K562 (cell line): ENCODE data around the gene TPCN1. TPM values are rescaled to one million over a fixed set of nuclear protein-coding genes. Genes with fewer than 3 reads are reported as not detected.

Source experiments
- ATAC-seq: fragments of 200-7000 bp; cut with Tn5 transposase; 3 replicates; pipeline ENCODE4 v1.9.1; 2020; ENCODE audit warnings: moderate library complexity
- BruUV-seq: library from RNA; stranded (reverse); fragments of 400-500 nt; replicated peaks from 2 replicates; lab custom pipeline; 2021; lab: Mats Ljungman, UMichigan
- CTCF ChIA-PET: fragments of 300-600 bp; formaldehyde crosslinking; extraction: SDS; loops from one replicate; lab custom pipeline; 2021; ENCODE audit warnings: low intra/inter-chr PET ratio; lab: Yijun Ruan, JAX
- POLR2A ChIA-PET: fragments of 300-600, 350-650 bp; sonication (Branson Sonifier 250); formaldehyde crosslinking; extraction: SDS; loops from one replicate; lab custom pipeline; 2021; ENCODE audit warnings: antibody characterized with exemption, inconsistent platforms; lab: Yijun Ruan, JAX
- DNase-seq, 4 experiments: peaks; one replicate each; pipeline versions ENCODE4 v3.0.0 to v3.0.0-alpha.2; 2011 to 2018; ENCODE audit warnings: low spot score in 3 of 4, mixed read lengths in 3 of 4; ENCODE audit errors: extremely low read depth in 1 of 4
- FAIRE-seq: peaks from 2 replicates; lab custom pipeline; 2011; peaks lifted over from hg19 to GRCh38; lab: Jason Lieb, UNC
- H2AFZ ChIP-seq: 2 replicates; pipeline ENCODE4 v1.6.0; 2011; ENCODE audit warnings: low read depth, low read length, control low read depth, inconsistent platforms
- H3K27ac ChIP-seq: fragments of 200-600 bp; 3 replicates; pipeline ENCODE4 v1.8.0; 2011; ENCODE audit warnings: low read depth, mild to moderate bottlenecking, control low read depth, inconsistent platforms, low read length, moderate library complexity, mixed read lengths; ENCODE audit errors: extremely low read depth
- H3K27me3 ChIP-seq, 2 experiments: fragments of 300-600 bp in 1 of 2; 2 replicates in 1 of 2; 3 replicates in 1 of 2; pipeline versions ENCODE4 v1.6.0 to v1.8.0; 2011; ENCODE audit warnings: inconsistent platforms in 2 of 2, low read length in 2 of 2, mild to moderate bottlenecking in 1 of 2, mixed read lengths in 1 of 2, moderate library complexity in 1 of 2; ENCODE audit not compliant: control insufficient read depth in 2 of 2, insufficient read depth in 2 of 2
- H3K36me3 ChIP-seq: fragments of 300-600 bp; 3 replicates; pipeline ENCODE4 v1.8.0; 2011; ENCODE audit warnings: mild to moderate bottlenecking, low read length, inconsistent platforms; ENCODE audit not compliant: control insufficient read depth, insufficient read depth
- H3K4me1 ChIP-seq, 2 experiments: fragments of 200-600 bp in 1 of 2; replicated peaks in 1 of 2; 2 replicates in 1 of 2; 3 replicates in 1 of 2; pipeline versions ENCODE4 v1.5.1 to v1.8.0; 2011; ENCODE audit warnings: inconsistent platforms in 2 of 2, low read length in 2 of 2, mild to moderate bottlenecking in 1 of 2, mixed read lengths in 1 of 2, moderate library complexity in 1 of 2; ENCODE audit not compliant: control insufficient read depth in 2 of 2, insufficient read depth in 2 of 2
- H3K4me2 ChIP-seq: 2 replicates; pipeline ENCODE4 v1.6.1; 2011; ENCODE audit warnings: low read length, control low read depth, inconsistent platforms, mixed read lengths; ENCODE audit not compliant: insufficient read depth
- H3K4me3 ChIP-seq: fragments of 200-600 bp; sonication (generic), shearing (Covaris generic); 2 replicates; pipeline ENCODE4 v1.5.1; 2016; ENCODE audit warnings: control low read depth, inconsistent platforms
- H3K79me2 ChIP-seq: fragments of 200-600 bp; 3 replicates; pipeline ENCODE4 v1.8.0; 2011; ENCODE audit warnings: low read length, inconsistent platforms; ENCODE audit not compliant: control insufficient read depth, insufficient read depth
- H3K9ac ChIP-seq, 2 experiments: 2 replicates each; pipeline versions ENCODE4 v1.6.0 to v1.6.1; 2011; ENCODE audit warnings: low read depth in 2 of 2, low read length in 2 of 2, control low read depth in 1 of 2, inconsistent platforms in 1 of 2, mild to moderate bottlenecking in 1 of 2, mixed read lengths in 1 of 2; ENCODE audit not compliant: insufficient read depth in 1 of 2
- H3K9me1 ChIP-seq: one replicate; pipeline ENCODE4 v1.6.0; 2011; ENCODE audit warnings: inconsistent platforms, mild to moderate bottlenecking, low read length, moderate library complexity; ENCODE audit not compliant: control insufficient read depth, insufficient read depth
- H3K9me3 ChIP-seq: replicated peaks from 2 replicates; pipeline ENCODE4 v1.5.1; 2011; ENCODE audit warnings: low read depth, low read length, inconsistent platforms; ENCODE audit not compliant: control insufficient read depth, insufficient read depth
- H4K20me1 ChIP-seq: replicated peaks from 2 replicates; pipeline ENCODE4 v1.6.1; 2011; ENCODE audit warnings: low read length, inconsistent platforms, mixed read lengths; ENCODE audit not compliant: control insufficient read depth, insufficient read depth
- LCOR ChIP-seq: sonication (generic); formaldehyde crosslinking; IDR thresholded peaks from 2 replicates; pipeline ENCODE4 v1.8.0; 2022; ENCODE audit warnings: mild to moderate bottlenecking, missing genetic modification reagents
- NCOR1 ChIP-seq: fragments of 450-650 bp; IDR thresholded peaks from 2 replicates; pipeline ENCODE4 v1.6.1; 2016; ENCODE audit warnings: mild to moderate bottlenecking, moderate library complexity
- POLR2G ChIP-seq: fragments of 200-400 bp; formaldehyde crosslinking; IDR thresholded peaks from 2 replicates; pipeline ENCODE4 v1.6.1; 2017; ENCODE audit warnings: low read depth, mild to moderate bottlenecking, antibody characterized with exemption, low read length, moderate library complexity
- SAP30 ChIP-seq: fragments of 200-600 bp; sonication (generic); IDR thresholded peaks from 2 replicates; pipeline ENCODE4 v1.6.1; 2012; ENCODE audit warnings: borderline replicate concordance, low read depth, mild to moderate bottlenecking, moderate library complexity, low read length, control low read depth, inconsistent platforms; ENCODE audit not compliant: insufficient read depth, poor library complexity, severe bottlenecking
- SMAD3 ChIP-seq: fragments of 450-650 bp; formaldehyde crosslinking; conservative IDR thresholded peaks from 2 replicates; pipeline ENCODE4 v1.4.0; 2020; ENCODE audit warnings: mild to moderate bottlenecking
- ZNF695 ChIP-seq: fragments of 450-650 bp; formaldehyde crosslinking; IDR thresholded peaks from 2 replicates; pipeline ENCODE4 v1.4.0; 2020; ENCODE audit warnings: mild to moderate bottlenecking, moderate library complexity
- WGBS: fragments of 100-300 bp; shearing (Covaris generic); methylation state at CpG from one replicate; pipeline ENCODE4 v1.1.6; 2016; ENCODE audit warnings: low coverage, mixed read lengths; ENCODE audit not compliant: insufficient coverage; ENCODE audit errors: missing lambda C conversion rate; 5-methylcytosine and 5-hydroxymethylcytosine counted together
- in situ Hi-C: fragments of 300-500 bp; cut with MboI; formaldehyde crosslinking; loops from 4 replicates; pipeline ENCODE4 v1.15.0; 2018; ENCODE audit warnings: inconsistent platforms, mixed read lengths
- intact Hi-C: fragments of 100-400 bp; cut with micrococcal nuclease; formaldehyde crosslinking; loops from 2 replicates; pipeline ENCODE4 v1.14.2; 2022
- polyA plus RNA-seq, 8 experiments: library from polyadenylated mRNA; depleted of rRNA in 4 of 8; stranded (reverse) in 5 of 8; unstranded in 3 of 8; fragments of >200 nt; fragmentation: Nextera tagmentation in 2 of 8; fragmentation: Illumina TruSeq in 1 of 8; extraction: Ambion mirVana in 2 of 8; extraction: Trizol in 1 of 8; gene quantifications; 2 replicates each; pipeline versions ENCODE4 v1.2.1 to v1.2.3, GENCODE V29; 2011 to 2014; ENCODE audit warnings: inconsistent platforms in 1 of 8, missing spikeins in 1 of 8
- total RNA-seq, 7 experiments: library from RNA; depleted of rRNA in 6 of 7; stranded (reverse); fragments of >200 nt in 6 of 7; fragmentation: Illumina TruSeq in 2 of 7; extraction: Trizol in 2 of 7; gene quantifications; 2 replicates each; pipeline versions ENCODE4 v1.2.1 to v1.2.3, GENCODE V29; 2011 to 2021; ENCODE audit warnings: low replicate concordance in 1 of 7
- TF ChIP-seq, protein P1 (sequence below): fragments of 450-650 bp; IDR thresholded peaks from 2 replicates; pipeline ENCODE4 v1.6.1; 2016; ENCODE audit warnings: borderline replicate concordance

Gene TPCN1
- total and polyA plus RNA-seq, 9 of the 15 experiments (the other 6 are each of a cell fraction or from before 2014, with no cell fraction given) = 0.80 to 23.8 (median 7.4) TPM

DNA sequence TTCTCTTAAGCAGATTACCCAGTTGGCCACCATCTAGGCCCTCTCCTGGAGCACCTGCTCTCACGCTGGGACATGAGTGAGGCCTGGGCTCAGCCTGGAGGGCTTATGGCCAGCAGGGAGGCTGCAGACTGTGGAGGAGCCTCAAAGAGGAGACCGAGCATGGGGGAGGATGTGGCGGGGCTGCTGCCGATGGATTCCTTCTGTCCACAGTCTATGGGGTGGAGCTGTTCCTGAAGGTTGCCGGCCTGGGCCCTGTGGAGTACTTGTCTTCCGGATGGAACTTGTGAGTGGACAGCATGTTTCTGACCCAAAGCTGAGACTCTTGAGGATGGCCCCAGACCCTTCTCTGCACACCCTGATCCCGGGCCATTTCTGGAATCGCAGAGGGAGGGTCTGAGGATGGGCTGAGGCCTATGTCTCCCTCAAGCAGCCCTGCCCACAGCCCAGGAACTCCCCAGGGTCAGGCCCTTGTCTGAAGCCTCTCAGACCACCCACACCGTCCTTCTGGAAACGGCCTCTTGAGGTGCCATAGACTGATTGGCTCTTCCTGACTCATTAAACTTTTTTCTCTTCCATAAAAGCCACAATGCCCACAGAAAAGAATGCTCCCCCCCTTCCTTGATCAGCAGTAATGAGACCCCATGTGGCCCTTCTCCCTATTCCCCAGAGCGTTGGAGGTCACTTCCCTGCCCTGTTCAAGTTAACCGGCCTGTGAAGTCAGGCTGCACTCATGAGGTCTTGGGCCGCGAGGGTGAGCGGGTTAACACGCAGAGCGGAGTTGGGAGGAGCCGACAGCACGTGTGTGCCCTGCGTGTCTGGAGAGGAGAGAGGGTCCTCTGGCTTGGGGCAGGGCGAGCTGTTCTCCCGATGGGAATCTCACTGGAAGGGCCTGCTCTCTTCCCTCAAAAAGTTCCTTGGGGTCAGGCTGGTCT lies 64.7 kb downstream of the TPCN1 start:
- FAIRE-seq (no peak), ATAC-seq (no peak), DNase-seq (no peak)
- Histone ChIP-seq H3K4me1 (peaks cover 0 to 16% of the 10 kb centered on the region in 2 experiments; a peak in 1 of 5 replicates), H3K27me3 (no peaks in the 10 kb centered on the region), H3K79me2 (no peaks in the 10 kb centered on the region), H3K27ac (no peak overlapping the region), H3K9me1 (no peaks in the 10 kb centered on the region), H3K36me3 (peaks cover 40% of the 10 kb centered on the region; the same call in 1 of the 3 replicates), H4K20me1 (no peaks in the 10 kb centered on the region), H3K9ac (no peak overlapping the region; a peak in 1 of 4 replicates), H3K4me3 (no peak overlapping the region), H3K9me3 (no peaks in the 10 kb centered on the region), H3K4me2 (no peak overlapping the region), H2AFZ (no peak overlapping the region)
- WGBS = 77% methylated on average over 21 of the region's 22 CpGs
- ChIA-PET CTCF (no interaction called here), POLR2A (interaction anchor here (1.1 kb wide), 1 partner anchor 9 kb away, joined by 3 read pairs; no protein-coding TSS in a partner anchor)
- BruUV-seq = no TSS peak
- TF ChIP-seq SAP30 = no peak
- TF ChIP-seq, protein P1, sequence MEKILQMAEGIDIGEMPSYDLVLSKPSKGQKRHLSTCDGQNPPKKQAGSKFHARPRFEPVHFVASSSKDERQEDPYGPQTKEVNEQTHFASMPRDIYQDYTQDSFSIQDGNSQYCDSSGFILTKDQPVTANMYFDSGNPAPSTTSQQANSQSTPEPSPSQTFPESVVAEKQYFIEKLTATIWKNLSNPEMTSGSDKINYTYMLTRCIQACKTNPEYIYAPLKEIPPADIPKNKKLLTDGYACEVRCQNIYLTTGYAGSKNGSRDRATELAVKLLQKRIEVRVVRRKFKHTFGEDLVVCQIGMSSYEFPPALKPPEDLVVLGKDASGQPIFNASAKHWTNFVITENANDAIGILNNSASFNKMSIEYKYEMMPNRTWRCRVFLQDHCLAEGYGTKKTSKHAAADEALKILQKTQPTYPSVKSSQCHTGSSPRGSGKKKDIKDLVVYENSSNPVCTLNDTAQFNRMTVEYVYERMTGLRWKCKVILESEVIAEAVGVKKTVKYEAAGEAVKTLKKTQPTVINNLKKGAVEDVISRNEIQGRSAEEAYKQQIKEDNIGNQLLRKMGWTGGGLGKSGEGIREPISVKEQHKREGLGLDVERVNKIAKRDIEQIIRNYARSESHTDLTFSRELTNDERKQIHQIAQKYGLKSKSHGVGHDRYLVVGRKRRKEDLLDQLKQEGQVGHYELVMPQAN = no peak
- no peak for TF ChIP-seq SMAD3 (CRISPR knock-in tag)
- no peak for TF ChIP-seq LCOR (CRISPR knock-in tag)
- TF ChIP-seq NCOR1 = no peak
- no peak for TF ChIP-seq POLR2G
- no peak for TF ChIP-seq ZNF695 (CRISPR knock-in tag)
- in situ Hi-C loops = no loop called here
- intact Hi-C loops = loop anchor here (5.0 kb wide), 1 partner anchor 89 kb away; no protein-coding TSS in a partner anchor
